GM19397 (cell line): ENCODE data around the gene TMEM183A.

Experiments
- ATAC-seq: cut with Tn5 transposase; IDR thresholded peaks from one replicate; pipeline ENCODE4 v1.9.1; 2021; ENCODE audit warnings: mild to moderate bottlenecking, moderate library complexity; ENCODE audit not compliant: unreplicated experiment

TMEM183A gene

GRCh38 chr1:203063287-203063686 lies 56.1 kb downstream of the TMEM183A start:
- ATAC-seq = no peak

GRCh38 chr1:203065191-203065590 lies 58.0 kb downstream of the TMEM183A start:
- ATAC-seq = no peak

- ATAC-seq = no peak
These were observed 58.8 kb downstream of the TMEM183A start for GRCh38 chr1:203065986-203066385.

- no peak for ATAC-seq
These were observed 59.8 kb downstream of the TMEM183A start for GRCh38 chr1:203066965-203067364.

- ATAC-seq = no peak
These were observed 62.0 kb downstream of the TMEM183A start for GRCh38 chr1:203069030-203069747.

GRCh38 chr1:203072002-203072602 lies 64.9 kb downstream of the TMEM183A start:
- ATAC-seq = no peak

GRCh38 chr1:203072911-203073310 lies 65.7 kb downstream of the TMEM183A start:
- ATAC-seq = no peak

GRCh38 chr1:203073469-203073868 lies 66.3 kb downstream of the TMEM183A start:
- ATAC-seq = no peak
